ENCODE data around the gene ALOX15B.
A peak's percentile ranks its signal among the peaks of the same experiment; 100 is the strongest.
"Not testable (repeated sequence)": the region's sequence is repeated elsewhere in the genome, so short reads cannot be mapped to it uniquely, and the experiment has no call there.

Gene ALOX15B

DNA sequence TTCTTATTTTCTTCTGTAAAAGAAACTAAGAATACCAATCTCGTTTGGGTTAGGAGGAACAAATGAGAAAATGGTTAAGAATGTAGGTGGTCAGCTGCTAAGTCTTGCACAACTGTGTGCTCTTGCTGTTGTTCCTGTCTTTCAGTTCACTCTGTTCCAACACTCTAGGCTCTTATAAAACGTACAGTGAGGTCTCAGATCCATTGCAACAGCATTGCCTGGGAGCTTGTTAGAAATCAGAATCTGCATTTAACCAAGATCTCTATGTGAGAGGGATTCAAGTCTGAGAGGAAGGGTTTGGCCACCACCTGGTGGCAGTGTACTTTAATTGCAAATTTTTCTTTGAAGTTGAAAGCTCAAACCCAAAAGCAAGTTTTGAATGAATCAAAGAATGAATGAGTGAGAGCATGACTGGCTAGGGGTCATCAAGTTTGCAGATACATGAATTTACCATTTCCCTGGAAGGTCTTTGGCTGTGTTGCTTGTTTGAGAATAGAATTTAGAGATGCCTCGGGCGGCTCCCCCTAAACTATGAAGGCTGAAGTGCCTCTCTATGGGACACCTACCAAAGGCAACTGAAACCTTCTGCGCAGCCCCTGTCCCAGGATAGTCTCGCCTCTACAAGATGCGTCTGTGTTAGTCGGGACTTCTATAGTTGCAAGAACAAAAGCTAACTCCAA is 2.5 kb downstream of the ALOX15B start:
- no peak for DNase-seq (ENCODE audit: low read depth in 2 of 2)

DNA sequence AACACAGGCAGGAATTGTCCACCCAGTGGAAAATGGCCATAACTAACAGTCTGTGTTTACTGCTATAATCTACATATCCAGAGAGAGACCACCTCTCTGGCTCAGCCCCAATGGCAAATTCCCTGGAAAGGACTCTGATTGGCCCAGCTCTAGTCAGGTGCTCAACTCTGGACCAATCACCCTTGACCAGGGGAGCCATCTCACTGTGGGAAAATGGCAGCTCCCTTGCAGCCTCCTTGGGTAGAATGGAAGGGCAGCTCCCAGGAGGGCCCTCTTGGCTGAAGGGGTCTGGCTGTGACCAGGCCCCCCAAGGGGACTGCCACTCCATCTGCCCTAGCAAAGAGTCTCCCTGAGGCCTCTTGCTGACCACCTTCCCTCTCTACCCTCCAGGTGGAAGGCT is 3.1 kb downstream of the ALOX15B start:
- DNase-seq (ENCODE audit: low read depth in 2 of 2), result no peak

DNA sequence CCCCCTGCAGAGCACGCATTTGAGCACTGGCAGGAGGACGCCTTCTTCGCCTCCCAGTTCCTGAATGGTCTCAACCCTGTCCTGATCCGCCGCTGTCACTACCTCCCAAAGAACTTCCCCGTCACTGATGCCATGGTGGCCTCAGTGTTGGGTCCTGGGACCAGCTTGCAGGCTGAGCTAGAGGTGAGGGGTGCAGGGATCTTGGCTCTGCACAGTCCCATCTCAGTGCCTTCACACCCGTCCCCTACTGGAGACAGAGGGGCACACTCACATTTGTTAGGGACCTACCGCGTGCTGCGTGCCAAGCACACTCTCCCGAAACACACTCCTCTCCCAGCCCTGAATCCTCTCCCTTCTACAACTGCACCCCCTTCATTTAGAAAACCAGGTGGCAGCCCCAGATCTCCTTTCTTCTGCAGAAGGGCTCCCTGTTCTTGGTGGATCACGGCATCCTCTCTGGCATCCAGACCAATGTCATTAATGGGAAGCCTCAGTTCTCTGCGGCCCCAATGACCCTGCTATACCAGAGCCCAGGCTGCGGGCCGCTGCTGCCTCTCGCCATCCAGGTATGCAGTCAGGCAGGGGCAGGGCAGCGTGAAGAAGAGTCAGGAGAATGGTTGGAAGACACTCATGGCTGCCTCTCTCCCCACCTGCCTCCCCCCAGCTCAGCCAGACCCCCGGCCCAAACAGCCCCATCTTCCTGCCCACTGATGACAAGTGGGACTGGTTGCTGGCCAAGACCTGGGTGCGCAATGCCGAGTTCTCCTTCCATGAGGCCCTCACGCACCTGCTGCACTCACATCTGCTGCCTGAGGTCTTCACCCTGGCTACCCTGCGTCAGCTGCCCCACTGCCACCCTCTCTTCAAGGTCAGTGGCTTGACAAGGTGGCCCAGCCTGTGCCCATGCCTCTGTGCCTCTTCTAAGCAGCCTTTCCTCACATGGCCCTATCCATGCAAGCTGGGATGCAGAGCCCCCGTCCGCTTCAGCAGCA is 6.3 kb downstream of the ALOX15B start:
- DNase-seq (ENCODE audit: low read depth in 2 of 2), result no peak

DNA sequence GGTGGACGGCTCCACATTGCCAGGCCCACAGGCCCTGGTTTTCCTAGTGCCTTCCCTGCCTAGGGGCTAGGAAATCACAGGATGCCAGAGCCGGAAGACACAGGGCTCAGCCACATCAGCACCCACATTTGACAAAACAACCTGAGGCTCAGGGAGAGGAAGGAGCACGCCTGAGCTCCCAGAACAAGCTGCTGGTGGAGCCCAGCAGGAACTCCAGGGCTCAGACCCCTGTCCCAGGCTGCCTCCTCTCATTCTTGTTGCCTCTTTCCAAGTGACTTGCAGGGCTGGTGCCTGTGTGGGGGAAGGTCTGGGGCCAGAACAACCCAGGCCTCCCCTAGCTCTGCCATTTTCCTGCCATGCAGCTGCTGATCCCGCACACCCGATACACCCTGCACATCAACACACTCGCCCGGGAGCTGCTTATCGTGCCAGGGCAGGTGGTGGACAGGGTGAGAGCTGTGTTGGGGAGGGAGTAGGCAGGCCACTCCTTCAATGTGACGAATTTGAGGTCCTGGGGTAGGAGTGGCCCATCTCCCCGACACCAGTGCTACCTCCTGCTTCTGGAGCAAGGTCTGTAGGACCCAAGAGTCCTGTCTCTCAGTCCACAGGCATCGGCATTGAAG is 7.6 kb downstream of the ALOX15B start:
- DNase-seq (ENCODE audit: low read depth in 2 of 2), result no peak

DNA sequence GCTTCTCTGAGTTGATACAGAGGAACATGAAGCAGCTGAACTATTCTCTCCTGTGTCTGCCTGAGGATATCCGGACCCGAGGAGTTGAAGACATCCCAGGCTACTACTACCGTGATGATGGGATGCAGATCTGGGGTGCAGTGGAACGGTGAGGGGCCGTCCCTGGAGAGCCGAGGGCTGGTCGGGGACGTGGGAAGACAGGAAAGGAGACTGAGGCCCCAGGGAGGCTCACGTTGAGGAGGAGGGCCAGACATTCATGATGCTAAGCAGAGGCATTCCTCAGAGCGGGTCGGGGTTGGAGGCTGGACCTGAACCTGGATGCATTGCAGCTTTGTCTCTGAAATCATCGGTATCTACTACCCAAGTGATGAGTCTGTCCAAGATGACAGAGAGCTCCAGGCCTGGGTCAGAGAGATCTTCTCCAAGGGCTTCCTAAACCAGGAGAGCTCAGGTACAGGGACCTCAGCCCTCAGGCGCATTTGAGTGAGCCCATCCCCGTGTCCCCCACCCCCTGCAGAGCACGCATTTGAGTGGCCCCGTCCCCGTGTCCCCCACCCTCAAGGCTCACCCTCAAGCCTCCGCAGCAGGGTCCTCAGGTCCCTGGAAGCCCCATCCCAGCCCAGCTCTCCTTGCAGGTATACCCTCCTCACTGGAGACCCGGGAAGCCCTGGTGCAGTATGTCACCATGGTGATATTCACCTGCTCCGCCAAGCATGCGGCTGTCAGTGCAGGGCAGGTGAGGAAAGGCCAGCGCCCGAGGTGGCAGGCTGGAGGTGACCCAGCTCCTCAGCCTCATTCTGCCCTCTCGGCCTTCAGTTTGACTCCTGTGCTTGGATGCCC is 8.3 kb downstream of the ALOX15B start:
- no peak for DNase-seq (ENCODE audit: low read depth in 2 of 2)

DNA sequence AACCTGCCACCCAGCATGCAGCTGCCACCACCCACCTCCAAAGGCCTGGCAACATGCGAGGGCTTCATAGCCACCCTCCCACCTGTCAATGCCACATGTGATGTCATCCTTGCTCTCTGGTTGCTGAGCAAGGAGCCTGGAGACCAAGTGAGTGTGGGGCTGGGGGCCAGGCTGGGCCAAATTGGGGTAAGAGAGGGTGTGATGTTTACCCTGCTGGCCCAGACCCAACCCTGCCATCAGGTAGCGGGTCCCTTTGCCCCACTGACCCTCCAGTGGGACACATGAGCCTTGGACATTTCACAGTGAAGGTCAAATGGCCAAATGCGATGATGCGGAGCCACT is 8.9 kb downstream of the ALOX15B start:
- DNase-seq (ENCODE audit: low read depth in 2 of 2), result no peak

DNA sequence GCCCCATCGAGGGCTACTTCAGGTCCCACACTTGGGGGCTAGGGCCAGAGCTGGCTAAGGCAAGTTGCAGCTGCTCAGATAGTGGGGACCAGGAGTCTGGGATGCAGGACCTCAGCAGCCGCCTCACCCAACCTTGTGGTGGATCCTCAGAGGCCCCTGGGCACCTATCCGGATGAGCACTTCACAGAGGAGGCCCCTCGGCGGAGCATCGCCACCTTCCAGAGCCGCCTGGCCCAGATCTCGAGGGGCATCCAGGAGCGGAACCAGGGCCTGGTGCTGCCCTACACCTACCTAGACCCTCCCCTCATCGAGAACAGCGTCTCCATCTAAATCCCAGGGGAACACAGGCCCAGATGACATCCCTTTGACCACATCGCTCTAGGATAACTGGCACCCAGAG is 9.4 kb downstream of the ALOX15B start:
- no peak for DNase-seq (ENCODE audit: low read depth in 2 of 2)

DNA sequence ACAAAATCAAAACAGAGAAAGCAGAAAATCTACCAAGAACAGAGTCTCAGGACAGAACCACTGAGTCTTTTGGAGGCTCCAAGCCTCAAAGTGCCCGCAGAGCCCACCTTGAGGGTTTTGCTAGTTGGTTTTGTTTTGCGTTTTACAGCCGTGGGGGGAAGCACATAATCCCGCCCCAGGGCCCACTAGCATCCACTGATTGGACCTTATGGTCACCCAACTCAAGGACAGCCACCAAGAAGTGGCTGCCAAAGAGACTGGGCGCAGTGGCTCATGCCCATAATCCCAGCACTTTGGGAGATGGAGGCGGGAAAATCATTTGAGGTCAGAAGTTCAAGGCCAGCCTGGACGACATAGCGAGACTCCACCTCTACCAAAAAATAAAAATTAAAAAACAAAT is 9.9 kb downstream of the ALOX15B start:
- no peak for DNase-seq (ENCODE audit: low read depth in 2 of 2)

DNA sequence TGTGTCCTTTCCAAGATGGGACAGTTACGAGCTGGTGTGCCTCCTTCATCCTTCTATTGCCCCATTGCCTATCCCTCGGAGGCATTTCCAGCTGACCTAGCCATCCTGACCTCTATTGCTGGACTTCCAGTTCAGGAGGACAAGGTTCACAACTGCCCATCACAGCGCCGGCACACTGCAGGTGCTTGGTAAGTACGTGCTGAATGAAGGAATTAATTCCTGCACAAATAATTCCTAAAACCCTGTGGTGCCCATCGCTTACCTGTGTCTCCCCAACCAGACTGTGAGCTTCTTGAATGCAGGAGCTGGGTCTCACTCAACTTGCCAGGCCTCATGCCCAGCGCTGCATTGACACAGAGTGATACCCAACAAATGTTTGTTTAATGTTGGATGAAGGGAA is 13.0 kb downstream of the ALOX15B start:
- no peak for DNase-seq (ENCODE audit: low read depth in 2 of 2)

DNA sequence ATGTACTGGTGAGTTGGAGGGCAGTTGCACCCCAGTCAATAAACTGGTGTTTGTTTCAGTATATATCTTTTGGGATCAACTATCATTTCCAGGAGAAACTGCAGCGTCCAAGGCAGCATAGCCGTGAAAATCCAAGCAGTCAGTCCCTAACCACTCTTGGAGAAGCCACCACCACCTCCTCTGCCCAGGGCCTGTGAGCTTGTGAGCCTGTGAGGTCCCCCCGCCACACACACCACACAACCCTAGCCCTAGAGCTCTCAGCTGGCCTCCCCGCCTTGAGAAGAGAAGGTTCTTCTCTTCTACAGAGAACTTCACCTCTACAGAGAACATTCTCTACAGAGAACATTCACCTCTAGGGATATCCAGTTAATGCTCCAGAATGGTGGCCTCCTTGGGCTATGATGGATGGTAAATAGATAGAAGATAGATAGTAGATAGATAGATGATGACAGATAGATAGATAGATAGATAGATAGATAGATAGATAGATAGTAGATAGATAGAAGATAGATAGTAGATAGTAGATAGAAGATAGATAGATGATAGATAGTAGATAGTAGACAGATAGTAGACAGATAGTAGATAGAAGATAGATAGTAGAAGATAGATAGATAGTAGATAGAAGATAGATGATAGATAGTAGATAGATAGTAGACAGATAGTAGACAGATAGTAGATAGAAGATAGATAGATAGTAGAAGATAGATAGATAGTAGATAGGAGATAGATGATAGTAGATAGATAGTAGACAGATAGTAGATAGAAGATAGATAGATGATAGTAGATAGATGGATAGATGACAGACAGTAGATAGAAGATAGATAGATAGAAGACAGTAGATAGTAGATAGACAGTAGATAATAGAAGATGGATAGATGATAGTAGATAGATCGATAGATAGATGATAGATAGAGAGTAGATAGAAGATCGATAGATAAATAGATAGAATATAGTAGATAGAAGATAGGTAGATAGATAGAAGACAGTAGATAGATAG is 13.7 kb downstream of the ALOX15B start:
- DNase-seq (ENCODE audit: low read depth in 2 of 2), result no peak

DNA sequence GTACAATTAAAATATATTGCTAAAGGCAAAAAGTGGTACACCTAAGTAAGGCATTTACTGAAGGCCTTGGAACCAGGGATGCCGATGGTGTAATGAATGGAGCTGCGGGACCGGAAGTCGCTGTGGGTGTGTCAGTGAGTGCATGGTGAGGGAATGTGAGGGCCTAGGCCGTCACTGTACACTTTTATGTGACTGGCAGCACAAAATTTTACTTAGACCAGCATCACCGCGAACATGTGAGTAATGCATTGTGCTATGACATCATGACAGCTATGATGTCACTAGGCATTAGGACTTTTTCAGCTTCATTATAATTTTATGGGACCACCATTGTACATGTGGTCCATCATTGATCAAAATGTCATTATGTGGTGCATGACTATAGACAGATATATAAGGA is 14.7 kb downstream of the ALOX15B start:
- no peak for DNase-seq (ENCODE audit: low read depth in 2 of 2)

DNA sequence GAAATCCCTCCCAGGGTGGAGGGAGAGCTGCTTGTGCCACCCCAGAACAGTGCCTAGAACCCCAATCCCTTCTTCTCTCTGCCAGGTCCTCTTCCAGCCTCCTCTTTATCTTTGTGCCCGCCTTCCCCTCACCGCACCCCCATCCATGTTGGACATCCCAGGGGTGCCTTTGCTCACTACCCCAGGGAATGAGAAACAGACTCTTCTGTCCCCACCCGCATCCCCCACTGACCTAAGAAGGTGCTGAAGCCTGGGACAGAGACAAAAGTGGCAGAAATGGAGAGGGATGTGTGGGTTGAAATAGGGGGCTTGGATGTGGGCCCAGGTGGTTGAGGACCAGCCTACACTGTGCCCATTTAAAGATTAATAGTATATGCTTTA is 17.0 kb downstream of the ALOX15B start:
- DNase-seq (ENCODE audit: low read depth in 2 of 2), result no peak

DNA sequence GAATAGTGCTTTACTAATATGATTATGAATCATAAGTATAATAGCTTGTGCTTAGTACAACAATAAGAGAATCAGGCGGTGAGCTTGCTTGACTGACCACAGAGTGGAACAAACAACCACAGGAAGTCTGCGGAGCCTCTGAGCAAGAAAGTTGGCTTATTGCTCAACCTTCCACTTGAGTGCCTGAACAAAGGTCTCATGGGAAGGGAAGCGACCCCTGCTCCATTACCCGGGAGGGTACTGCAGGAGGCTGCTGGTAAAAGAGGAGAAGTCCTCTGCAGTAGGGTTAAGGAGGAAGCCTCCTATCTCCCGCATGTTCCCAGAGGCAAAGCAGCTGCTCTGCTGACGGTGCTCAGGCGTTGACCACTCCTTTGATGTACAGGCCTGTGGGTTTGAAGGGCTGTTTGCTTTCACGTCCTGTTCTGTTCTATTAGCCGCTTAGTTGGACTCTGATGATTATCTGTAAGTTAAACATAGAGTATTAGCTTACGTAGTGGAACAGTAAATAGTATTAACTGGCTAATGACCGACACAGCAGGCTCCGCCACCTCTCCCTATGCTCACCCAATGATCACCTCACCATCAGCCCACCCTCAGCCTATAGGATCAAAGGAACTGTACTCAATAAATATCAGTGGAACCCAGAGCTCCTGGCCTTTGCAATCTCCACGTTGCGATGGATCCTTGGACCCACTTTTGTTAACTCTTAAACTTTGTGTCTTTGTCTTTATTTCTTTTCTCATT is 17.5 kb downstream of the ALOX15B start:
- peak; percentile 27 to 35 for DNase-seq (ENCODE audit: low read depth in 2 of 2)

DNA sequence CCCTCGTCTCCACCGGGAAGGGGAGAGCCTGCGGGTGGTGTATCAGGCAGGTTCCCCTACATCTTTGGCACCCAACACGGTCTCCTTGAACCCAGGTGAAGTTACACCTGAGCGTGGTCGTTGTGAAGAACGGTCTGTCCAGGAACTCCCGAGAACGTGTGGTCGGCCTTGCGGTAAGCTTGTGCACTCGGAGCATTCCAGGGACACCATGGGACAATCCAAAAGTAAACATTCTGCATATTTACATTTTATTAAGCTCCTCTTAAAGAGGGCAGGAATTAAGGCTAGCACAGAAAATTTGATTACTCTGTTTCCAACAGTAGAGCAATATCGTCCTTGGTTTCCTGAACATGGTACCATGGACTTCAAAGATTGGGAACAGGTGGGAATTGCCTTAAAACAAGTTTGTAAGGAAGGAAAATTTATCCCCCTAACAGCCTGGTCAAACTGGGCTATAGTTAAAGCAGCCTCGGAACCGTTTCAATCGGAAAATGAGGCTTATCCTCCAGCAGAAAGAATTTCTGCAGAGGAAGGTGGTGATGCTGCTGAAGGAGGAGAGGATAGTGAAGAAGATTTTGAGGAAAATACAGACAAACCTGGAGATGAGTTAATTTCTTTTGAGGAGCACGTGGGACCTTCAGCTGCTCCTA is 18.2 kb downstream of the ALOX15B start:
- no peak for DNase-seq (ENCODE audit: low read depth in 2 of 2)

DNA sequence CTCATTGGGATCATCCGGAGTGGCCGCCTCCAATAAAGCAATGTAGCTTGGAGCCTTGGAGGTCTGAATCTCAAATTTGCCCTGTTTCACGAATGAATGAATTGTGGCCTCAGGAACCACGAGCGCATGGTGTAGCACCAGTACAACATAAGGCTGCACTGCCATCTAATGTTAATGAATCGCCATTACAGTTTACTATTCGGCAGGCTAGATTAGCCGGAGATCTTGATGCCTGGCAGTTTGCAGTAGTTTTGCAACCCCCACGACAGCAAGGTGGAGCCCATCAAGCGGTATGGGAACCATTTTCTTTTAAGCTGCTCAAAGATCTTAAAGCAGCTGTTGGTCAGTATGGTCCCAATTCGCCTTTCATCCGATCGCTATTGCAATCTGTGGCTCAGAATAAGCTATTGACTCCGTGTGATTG is 18.8 kb downstream of the ALOX15B start:
- peak in 1 of 2 donors; percentile 17 for DNase-seq (ENCODE audit: low read depth in 2 of 2)

DNA sequence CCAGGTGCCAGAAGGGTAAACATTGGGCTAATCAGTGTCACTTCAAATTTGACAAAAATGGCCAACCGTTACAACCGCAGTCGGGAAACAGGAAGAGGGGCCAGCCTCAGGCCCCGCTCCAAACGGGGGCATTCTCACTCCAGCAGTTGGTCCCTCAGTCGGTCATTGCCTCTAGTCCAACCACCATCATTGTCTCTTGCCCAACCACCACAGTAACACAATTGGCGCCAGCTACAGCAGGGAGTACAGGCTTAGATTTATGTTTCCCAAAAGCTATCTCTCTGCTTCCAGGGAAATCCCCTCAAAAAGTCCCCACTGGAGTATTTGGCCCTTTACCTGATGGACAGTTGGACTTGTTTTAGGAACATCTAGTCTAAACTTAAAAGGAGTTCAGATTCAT is 20.3 kb downstream of the ALOX15B start:
- DNase-seq (ENCODE audit: low read depth in 2 of 2), result no peak

DNA sequence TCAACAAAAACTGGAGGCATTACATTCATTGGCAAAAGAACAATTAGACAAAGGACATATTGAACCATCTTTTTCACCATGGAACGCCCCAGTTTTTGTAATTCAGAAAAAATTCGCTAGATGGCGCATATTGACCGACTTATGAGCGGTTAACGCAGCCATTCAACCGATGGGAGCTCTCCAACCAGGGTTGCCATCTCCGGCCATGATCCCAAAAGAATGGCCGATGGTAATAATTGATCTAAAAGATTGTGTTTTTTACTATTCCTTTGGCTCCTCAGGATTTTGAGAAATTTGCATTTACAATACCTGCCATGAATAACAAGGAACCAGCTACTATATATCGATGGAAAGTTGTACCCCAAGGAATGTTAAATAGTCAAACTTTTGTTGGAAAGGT is 21.4 kb downstream of the ALOX15B start:
- DNase-seq (ENCODE audit: low read depth in 2 of 2), result peak; percentile 23 to 47

DNA sequence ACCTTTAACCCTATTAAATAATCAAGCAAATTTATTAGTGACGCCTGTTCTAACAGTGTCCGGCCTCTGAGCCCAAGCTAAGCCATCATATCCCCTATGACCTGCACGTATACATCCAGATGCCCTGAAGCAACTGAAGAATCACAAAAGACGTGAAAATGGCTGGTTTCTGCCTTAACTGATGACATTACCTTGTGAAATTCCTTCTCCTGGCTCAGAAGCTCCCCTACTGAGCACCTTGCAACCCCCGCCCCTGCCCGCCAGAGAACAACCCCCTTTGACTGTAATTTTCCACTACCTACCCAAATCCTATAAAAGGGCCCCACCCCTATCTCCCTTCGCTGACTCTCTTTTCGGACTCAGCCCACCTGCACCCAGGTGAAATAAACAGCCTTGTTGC is 23.0 kb downstream of the ALOX15B start:
- not testable (repeated sequence) for DNase-seq (ENCODE audit: low read depth in 2 of 2)

DNA sequence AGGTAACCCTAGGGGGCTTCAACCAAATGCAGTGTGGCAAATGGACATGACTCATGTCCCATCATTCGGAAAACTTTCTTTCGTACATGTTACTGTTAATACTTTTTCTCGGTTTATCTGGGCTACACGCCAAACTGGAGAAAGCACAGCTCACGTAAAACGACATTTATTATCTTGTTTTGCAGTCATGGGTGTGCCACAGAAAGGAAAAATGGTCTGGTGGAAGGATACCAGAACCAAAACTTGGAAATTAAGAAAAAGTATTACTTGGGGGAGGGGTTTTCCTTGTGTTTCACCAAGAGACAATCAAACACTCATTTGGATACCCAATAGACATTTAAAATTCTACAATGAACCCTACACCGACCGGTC is 23.6 kb downstream of the ALOX15B start:
- no peak for DNase-seq (ENCODE audit: low read depth in 2 of 2)

Data from stimulated activated CD8-positive, alpha-beta memory T cell treated with anti-CD3 and anti-CD28 coated beads, Interleukin-7, amount 100 ng/mL, for 4 hours (primary cell).